GM18508 (cell line): ENCODE results near the gene SPDYE18.
"Not testable (repeated sequence)": the region's sequence is repeated elsewhere in the genome, so short reads cannot be mapped to it uniquely, and the experiment has no call there.

Experiments
- ATAC-seq: cut with Tn5 transposase; IDR thresholded peaks from one replicate; pipeline ENCODE4 v1.9.1; 2021; ENCODE audit warnings: moderate number of reproducible peaks; ENCODE audit not compliant: insufficient read depth, unreplicated experiment

SPDYE18 gene, protein sequence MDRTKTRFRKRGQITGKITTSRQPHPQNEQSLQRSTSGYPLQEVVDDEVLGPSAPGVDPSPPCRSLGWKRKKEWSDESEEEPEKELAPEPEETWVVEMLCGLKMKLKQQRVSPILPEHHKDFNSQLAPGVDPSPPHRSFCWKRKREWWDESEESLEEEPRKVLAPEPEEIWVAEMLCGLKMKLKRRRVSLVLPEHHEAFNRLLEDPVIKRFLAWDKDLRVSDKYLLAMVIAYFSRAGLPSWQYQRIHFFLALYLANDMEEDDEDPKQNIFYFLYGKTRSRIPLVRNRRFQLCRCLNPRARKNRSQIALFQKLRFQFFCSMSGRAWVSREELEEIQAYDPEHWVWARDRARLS

DNA sequence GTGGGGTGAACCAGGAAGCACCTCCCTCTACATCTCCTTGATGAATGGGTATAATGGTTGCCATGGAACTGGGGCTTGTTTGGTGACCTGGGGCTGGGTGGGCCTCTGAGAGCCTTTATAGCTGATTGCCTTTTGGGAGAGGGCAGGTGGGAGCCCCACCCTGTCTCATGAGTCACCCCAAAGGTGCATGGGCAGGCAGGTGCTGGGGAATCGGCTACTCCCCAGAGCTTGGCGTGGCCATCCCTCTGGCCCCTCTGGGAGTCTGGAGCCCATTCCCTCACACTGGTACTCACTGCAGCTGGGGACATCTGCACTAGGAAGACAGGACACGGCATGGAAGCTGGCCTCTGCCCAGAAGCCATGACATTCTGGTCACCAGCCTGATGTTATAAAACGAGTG is at the start of gene SPDYE18:
Gene SPDYE18 (minus strand): TSS at position 2 of the 400 bp plus-strand sequence. CDS start 2,046 bp downstream, outside the sequence.
- not testable (repeated sequence) for ATAC-seq

DNA sequence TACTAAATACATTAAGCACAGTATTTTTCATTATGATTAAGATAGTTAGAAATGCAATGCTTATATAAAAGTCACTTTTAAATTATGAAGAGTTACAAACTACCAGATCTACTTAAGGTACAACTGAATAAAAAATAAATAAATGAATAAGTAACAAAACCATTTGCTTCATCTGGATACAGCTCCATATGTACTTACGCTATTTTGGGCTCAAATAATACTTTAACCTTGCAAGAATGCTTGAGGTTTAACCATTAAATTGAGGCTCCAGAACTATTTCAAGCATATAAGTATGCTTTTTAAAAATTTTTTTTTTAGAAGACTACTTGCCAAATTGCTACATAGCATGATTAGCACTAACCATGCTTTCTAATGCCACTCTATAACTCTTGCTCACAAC is 46.0 kb upstream of the SPDYE18 start:
- not testable (repeated sequence) for ATAC-seq

DNA sequence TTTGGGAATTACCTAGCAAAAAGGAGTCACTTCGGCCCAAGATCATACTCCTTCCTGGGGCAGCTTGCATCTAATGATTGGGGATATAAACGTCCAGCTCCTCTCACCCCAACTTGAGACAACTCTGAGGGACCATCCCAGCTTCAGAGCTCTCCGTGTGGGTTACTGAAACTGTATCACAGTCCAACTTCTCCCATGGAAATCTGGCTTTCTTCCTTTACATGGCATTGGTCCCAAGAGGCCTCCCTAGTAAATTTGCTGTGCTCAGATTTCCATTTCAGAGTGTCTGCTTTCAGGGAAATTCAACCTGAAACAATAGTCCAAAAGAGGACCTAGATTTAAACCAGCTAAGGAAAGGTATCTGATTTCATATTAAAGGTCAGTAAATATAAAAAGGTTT is 45.3 kb upstream of the SPDYE18 start:
- not testable (repeated sequence) for ATAC-seq

DNA sequence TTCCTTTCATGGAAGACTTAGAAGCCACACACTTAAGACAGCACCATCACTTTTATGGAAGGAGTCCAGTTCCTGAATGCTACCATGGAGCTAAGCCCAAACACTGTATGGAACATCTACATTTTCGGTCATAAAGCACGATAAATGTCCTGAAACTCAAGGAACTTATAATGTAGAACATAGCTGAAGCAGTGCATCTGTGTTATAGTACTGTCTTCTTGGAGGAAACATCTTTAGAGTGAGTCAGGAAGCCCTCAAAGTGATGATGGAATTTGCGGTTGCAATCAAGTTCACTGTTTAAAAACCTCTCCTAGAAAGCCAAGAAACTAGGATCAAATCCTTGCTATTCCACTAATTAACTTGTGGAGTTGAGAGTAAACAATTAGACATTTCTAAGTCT is 43.5 kb upstream of the SPDYE18 start:
- not testable (repeated sequence) for ATAC-seq

DNA sequence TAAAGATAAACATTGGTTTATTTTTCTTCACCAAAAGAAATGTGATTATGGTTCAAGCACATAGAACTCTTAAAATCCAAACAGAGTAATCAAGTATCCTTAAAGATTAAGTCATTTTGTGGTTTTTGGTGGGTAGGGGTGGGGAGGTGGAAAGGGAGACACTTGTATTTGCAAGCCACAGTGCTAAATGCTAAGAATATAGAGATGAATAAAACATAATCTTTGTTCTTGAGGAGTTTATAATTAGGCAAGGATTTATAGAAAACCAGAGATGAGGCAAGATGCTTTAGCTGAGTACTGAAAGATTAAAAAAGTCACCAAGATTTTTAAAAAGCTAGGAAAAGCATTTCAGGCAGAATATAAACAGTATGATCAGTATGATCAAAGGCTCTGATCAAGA is 40.3 kb upstream of the SPDYE18 start:
- ATAC-seq = not testable (repeated sequence)

DNA sequence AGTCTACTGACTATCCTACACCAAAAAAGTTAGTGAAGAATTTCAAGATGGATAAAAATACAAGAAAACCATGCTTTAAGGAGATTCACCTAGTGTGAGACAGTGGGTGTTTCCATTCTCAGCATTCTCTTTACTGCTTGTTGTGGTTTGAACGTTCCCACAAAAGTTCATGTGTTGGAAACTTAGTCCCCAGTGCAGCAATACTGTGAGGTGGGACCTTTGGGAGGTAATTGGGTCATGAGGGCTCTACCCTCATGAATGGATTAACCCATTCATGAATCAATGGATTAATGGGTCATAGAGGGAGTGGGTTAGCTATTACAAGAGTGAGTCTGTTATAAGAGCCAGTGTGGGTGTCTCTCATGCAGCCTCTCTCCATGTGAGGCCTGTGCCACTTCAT is 38.8 kb upstream of the SPDYE18 start:
- not testable (repeated sequence) for ATAC-seq

DNA sequence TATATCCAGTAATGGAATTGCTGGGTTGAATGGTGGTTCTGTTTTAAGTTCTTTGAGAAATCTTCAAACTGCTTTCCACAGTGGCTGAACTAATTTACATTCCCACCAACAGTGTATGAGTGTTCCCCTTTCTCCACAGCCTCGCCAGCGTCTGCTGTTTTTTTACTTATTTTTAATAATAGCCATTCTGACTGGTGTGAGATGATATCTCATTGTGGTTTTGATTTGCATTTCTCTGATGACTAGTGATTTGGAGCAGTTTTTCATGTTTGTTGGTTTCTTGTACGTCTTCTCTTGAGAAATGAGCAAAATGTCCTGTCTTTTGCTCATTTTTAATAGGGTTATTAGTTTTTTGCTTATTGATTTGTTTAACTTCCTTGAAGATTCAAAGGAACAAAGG is 38.1 kb upstream of the SPDYE18 start:
- not testable (repeated sequence) for ATAC-seq

DNA sequence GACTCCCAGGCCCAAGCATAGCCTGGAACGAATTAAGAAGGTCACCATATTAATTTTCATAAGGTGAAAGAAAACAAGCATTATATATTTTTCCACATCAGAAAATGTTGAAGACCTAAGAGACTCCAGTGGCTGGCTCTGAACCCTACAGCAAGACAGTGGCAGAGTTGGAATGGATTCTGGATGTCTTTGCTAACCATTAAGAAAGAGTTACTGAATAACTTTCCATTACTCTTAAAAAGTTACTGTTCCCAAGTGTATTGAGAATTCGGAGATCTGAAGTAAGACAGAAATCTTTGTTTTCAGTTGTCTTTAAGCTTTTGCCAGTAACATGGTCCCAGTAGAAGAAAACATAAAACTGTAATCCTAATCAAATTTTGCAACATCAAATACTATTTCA is 29.9 kb upstream of the SPDYE18 start:
- ATAC-seq = not testable (repeated sequence)

DNA sequence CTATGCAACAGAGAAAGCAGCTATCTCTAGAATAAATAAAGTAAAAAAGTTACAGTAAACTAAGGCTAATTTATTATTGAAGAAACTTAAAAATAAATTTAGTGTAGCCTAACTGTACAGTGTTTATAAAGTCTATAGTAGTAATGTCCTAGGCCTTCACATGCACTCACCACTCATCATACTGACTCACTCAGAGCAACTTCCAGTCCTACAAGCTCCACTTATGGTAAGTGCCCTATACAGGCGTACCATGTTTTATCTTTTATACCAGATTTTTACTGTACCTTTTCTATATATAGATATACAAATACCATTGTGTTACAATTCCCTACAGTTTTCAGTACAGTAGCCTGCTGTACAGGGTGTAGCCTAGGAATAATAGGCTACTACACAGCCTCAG is 19.8 kb upstream of the SPDYE18 start:
- ATAC-seq = not testable (repeated sequence)

DNA sequence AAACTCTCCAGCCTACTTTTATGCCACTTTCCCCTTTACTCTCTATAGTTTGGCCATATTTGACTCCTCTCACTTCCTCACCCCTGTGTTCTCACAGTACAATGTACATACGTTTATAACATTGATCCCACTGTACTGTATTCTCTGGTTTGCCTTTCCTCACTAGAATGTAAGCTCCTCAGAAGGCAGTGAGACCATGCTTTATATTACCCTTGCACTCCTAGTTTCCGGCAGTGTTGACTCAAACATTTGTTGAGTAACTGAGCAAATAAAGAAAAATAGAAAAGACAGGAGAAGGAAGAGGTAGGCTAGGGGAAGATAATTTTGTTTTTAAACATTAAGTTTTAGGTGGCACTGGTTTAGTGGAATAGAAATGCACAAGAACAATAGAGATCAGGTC is 17.9 kb upstream of the SPDYE18 start:
- ATAC-seq = not testable (repeated sequence)

DNA sequence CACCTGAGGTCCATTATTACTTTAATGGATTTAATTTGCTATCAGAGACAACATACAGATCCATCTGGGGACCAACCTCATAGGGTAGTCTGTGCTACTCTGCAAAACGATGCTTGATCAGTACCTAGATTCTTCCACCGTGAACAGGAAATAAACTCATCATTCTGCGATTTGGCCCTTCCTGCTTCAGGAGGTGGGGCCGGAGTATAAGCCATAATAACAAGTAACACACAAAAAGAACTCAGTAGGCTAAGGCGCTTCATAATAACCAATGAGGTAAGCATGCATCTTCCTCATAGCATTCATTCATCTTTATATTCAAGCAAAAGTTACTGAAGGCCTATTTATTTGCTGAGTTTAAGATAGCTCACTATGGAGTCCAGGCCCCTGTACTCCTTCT is 17.3 kb upstream of the SPDYE18 start:
- not testable (repeated sequence) for ATAC-seq

DNA sequence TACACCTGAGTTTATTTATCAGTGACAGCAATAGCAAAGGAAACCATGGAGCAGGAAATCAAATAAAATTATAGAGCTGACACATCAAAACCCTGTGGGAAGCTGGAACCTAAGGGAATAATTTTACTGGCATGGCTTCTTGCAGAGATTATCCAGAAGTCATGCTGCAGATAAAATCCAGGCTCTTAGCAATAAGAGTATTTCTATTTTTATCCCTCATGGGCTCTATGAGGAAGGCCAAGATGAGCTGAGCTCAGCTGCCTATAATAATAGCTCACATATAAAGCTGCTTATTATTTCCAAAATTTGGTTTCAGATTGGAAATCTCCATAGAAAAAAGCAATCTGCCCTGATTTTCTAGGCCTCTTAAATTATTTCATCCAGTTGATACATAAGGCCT is 16.8 kb upstream of the SPDYE18 start:
- ATAC-seq = not testable (repeated sequence)

DNA sequence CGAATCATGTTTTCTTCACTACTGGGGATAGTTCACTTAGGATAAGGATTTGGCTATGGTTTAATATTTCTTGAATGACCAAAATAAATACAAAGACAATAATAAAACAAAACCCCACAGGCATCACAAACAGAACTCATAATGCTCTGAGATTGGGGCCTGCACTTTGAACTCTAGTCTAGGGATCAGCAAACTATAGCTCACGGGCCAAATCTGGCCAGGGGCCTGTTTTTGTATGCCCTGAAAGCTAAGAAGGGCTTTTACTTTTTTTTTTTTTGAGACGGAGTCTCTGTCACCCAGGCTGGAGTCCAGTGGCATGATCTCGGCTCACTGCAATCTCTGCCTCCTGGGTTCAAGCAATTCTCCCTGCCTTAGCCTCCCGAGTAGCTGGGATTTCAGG is 14.7 kb upstream of the SPDYE18 start:
- not testable (repeated sequence) for ATAC-seq

DNA sequence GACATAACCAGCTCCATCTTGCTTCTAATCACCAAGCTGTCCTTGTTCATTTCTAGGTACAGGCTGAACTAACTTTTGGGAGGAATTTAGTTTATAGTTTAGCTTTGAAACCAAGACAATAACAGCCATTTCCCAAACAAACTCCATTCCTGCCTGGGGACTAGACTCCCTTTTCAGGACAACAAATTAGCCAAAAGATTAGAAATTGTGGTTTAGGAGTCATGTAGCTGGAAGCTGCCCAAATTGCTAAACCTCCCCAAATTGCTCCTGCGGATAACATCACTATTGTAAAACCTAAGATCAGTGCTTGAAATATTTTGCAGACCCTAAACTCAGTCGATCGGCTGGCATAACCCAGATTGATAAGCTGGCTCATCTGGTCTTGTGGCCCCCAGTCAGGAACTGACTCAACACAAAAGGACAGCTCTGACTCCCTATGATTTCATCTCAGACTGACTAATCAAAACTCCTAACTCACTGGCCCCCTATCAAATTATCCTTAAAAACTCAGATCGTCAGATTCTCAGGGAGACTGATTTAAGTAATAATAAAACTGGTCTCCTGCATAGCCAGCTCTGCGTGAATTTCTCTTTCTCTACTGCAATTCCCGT is 12.5 kb upstream of the SPDYE18 start:
- not testable (repeated sequence) for ATAC-seq

DNA sequence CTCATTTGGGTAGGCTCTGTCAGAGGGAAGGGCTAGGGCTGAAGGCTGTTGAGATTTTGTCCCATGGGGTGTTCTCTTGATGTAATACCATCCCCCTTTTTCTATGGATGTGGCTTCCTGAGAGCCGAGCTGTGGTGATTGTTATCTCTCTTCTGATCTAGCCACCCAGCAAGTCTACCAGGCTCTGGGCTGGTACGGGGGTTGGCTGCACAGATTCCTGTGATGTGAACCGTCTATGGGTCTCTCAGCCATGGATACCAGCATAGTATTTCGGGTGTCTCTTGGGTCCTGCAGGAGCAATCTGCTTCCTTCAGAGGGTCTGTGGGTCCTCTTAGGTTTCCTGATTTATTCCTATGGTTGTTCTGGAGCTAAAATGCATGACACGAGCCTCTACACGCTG is 8.8 kb upstream of the SPDYE18 start:
- not testable (repeated sequence) for ATAC-seq

DNA sequence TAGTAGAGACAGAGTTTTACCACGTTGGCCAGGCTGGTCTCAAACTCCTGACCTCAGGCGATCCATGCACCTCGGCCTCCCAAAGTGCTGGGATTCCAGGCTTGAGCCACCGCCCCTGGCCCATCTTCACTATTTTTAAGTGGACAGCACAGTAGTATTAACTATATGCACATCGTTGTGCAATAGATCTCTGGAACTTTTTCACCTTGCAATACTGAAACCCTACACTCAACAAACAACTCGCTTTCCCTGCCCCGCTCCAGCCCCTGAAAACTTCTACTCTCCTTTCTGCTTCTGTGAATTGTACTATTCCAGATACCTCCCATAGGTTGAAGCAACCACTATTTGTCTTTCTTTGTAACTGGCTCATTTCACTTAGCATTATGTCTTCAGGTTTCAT is 3.5 kb upstream of the SPDYE18 start:
- ATAC-seq = not testable (repeated sequence)

DNA sequence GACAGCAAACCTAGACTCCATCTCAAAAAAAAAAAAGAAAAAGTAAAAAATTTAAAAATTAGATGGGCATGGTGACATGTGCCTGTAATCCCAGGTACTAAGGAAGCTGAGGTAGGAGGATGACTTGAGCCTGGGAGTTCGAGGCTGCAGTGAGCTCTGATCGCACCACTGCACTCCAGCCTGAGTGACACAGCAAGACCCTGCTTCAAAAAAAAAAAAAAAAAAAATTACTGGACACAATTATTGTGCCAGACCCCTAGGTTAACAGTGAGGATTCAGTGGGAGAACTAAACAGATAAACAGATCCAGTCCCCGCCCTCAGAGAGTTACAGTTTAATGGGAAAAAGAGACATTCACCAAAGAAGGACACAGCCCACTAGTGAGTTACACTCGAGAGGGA is 1.4 kb upstream of the SPDYE18 start:
- ATAC-seq = not testable (repeated sequence)

DNA sequence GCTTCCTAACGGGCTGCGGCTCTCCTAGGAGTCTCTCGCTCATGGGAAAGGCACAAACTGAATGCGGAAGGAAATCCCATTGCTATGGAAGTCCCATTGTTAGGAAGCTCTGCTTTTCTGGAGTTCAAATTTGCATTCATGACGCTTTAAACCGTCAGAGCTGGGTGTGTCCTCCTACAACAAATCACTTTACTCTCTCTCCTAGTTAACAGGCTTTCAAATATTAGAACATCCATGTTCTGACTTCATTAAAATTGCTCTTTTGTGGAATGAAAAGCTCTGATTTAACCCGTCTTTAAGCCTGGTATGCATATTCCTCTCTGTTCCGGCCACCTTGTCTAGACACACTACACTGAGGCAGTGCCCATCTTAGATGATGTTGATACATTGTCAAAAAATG is 30.1 kb downstream of the SPDYE18 start, which contains the start of gene SPDYE17:
Gene SPDYE17 (minus strand): TSS at position 101 of the 400 bp plus-strand sequence. CDS start 1,791 bp downstream, outside the sequence.
- not testable (repeated sequence) for ATAC-seq

DNA sequence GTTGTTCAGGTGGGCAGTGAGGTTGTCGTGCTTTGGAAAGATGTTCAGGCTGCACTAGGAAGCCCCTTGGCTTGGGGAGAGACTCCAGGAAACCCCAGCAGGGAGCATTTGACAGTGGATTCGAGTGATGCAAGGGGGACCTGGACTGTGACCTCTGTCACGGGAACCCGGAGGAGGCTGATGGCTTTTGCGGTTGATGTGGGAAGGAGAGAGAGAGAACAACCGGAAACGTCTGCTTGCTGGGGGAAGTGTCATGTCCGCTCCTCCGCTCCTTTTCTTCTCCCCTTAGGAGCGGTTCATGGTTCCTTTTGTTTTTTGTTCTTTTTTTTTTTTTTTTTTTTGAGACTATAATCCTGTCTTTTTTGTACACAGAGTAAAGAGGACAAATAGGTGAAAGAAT is 36.0 kb downstream of the SPDYE18 start:
- not testable (repeated sequence) for ATAC-seq

DNA sequence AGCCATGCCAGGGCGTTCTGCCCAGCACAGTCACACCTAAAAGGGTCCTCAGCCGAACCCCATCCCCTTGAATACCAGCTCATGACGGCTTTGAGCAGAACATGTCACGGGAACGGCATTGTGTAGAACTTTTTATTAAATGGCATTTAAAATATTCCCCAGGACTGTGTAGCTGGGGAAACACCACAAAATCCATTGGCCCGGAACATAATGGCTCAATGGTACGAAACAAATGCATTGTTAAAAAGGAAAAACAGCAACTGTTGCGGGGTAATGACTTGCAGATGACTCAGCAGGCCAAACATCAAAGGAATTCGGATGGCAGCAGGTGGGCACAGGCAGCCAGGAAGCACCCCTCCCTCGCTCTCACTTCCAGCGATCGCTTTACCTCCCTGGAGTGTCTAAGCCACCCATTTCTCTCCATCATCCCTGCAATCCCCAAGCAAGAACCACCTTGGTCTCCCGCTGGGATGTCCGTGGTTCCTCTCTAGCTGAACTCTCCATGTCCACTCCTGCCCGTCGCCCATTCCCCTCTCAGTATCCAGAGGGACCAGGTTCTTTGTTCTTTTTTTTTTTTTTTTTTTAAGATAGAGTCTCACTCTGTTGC is 52.2 kb downstream of the SPDYE18 start:
- ATAC-seq = not testable (repeated sequence)

DNA sequence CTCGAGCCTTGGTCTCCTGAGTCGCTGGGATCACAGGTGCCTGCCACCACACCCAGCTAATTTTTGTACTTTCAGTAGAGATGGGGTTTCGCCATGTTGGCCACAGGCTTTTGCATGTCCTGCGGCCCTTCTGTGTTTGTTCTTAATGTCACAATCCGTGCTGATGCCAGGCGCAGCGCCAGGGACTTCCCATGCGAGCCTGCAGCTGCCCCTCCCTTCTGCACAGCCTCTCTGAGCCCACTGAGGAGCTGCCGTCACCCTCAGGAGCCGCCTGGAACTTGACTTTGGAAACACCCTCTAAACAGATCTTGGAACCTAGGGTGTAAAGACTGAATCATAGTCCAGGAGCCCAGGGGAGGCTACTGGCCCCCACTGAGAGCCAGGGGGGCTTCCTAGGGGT is 54.4 kb downstream of the SPDYE18 start:
- ATAC-seq = not testable (repeated sequence)
